ENCODE measurements around the gene TECR. TPM values are rescaled to one million over a fixed set of nuclear protein-coding genes. Genes with fewer than 3 reads are reported as not detected.

TECR gene
- total and polyA plus RNA-seq, 2 of the 13 experiments (the other 11 are each of a cell fraction or from before 2014, with no cell fraction given) = 54.9 to 121 TPM

DNA sequence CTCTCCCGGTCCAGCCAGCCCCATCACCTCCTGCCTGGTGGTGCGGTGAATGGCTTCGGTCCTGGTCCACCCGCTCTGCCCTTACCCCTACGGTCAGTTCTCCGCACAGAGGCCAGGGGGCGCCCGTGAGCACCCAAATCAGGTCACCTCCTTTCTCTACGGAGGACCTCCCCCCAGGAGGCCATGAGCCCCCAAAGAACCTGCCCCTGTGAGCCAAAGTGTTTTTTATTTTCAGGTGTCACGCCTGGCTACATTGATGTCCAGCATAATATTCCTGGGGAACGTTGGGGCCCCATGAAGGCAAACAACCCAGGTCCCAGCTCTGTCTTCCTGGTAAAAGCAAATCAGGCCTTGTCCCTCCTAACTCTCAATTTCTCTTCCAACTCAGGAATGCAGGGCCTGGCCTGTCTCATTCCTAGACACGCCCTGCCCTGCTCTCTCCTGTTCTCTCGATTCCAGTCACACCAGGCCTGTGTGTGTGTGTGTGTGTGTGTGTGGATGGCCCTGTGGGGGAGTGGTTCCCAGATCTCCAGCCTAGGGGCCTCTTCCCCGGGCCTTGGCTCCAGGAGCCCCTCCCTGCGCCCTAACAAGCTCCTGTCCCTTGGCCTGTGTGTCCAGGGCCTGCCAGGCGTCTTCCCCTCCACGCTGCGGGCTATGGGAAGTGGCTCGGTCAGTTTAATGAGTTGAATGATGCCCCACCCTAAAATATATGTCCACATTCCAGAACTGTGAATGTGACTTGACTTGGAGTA, 23.7 kb upstream of the TECR start (continued):
- peak in 1 of 2 experiments; percentile 28; a peak in 1 of 4 replicates for TF ChIP-seq KLF16 (CRISPR knock-in tag; IDR thresholded peaks at IDR 0.05)
- 0 out of 2 replicates have a peak, but pooled peaks have one; percentile 34 for TF ChIP-seq ARNT2 (CRISPR knock-in tag; IDR thresholded peaks at IDR 0.05; ENCODE audit: low read depth)
- no peak for TF ChIP-seq SOX6 (IDR thresholded peaks at IDR 0.05)
- peak; percentile 17; the same call in 1 of the 2 replicates for TF ChIP-seq SOX6 (CRISPR knock-in tag; IDR thresholded peaks at IDR 0.05)
- TF ChIP-seq, protein P1, sequence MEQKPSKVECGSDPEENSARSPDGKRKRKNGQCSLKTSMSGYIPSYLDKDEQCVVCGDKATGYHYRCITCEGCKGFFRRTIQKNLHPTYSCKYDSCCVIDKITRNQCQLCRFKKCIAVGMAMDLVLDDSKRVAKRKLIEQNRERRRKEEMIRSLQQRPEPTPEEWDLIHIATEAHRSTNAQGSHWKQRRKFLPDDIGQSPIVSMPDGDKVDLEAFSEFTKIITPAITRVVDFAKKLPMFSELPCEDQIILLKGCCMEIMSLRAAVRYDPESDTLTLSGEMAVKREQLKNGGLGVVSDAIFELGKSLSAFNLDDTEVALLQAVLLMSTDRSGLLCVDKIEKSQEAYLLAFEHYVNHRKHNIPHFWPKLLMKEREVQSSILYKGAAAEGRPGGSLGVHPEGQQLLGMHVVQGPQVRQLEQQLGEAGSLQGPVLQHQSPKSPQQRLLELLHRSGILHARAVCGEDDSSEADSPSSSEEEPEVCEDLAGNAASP (CRISPR knock-in tag; IDR thresholded peaks at IDR 0.05; ENCODE audit: borderline replicate concordance) = peak; percentile 40; the same call in 1 of the 2 replicates
- TF ChIP-seq, protein P2, sequence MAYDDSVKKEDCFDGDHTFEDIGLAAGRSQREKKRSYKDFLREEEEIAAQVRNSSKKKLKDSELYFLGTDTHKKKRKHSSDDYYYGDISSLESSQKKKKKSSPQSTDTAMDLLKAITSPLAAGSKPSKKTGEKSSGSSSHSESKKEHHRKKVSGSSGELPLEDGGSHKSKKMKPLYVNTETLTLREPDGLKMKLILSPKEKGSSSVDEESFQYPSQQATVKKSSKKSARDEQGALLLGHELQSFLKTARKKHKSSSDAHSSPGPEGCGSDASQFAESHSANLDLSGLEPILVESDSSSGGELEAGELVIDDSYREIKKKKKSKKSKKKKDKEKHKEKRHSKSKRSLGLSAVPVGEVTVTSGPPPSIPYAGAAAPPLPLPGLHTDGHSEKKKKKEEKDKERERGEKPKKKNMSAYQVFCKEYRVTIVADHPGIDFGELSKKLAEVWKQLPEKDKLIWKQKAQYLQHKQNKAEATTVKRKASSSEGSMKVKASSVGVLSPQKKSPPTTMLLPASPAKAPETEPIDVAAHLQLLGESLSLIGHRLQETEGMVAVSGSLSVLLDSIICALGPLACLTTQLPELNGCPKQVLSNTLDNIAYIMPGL (CRISPR knock-in tag; IDR thresholded peaks at IDR 0.05; ENCODE audit: borderline replicate concordance in 1 of 2, low read depth in 1 of 2) = peak; percentile 66 to 68; a peak in 3 of 4 replicates
- TF ChIP-seq TARDBP (CRISPR knock-in tag; IDR thresholded peaks at IDR 0.05) = 0 out of 2 replicates have a peak, but pooled peaks have one; percentile 43
- TF ChIP-seq CAMTA2 (CRISPR knock-in tag; IDR thresholded peaks at IDR 0.05; ENCODE audit: borderline replicate concordance) = no peak
- peak; percentile 16; the same call in 1 of the 2 replicates for TF ChIP-seq FOSL2 (CRISPR knock-in tag; IDR thresholded peaks at IDR 0.05)
- TF ChIP-seq ZFX (CRISPR knock-in tag; IDR thresholded peaks at IDR 0.05; ENCODE audit: low read depth) = peak; percentile 84
- TF ChIP-seq, protein P3, sequence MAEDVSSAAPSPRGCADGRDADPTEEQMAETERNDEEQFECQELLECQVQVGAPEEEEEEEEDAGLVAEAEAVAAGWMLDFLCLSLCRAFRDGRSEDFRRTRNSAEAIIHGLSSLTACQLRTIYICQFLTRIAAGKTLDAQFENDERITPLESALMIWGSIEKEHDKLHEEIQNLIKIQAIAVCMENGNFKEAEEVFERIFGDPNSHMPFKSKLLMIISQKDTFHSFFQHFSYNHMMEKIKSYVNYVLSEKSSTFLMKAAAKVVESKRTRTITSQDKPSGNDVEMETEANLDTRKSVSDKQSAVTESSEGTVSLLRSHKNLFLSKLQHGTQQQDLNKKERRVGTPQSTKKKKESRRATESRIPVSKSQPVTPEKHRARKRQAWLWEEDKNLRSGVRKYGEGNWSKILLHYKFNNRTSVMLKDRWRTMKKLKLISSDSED (CRISPR knock-in tag; IDR thresholded peaks at IDR 0.05) = 0 out of 2 replicates have a peak, but pooled peaks have one; percentile 38
- TF ChIP-seq SAP130 (CRISPR knock-in tag; IDR thresholded peaks at IDR 0.05; ENCODE audit: low read depth) = peak; percentile 44; the same call in 1 of the 2 replicates
- TF ChIP-seq ETV5 (CRISPR knock-in tag; IDR thresholded peaks at IDR 0.05; ENCODE audit: borderline replicate concordance) = 0 out of 2 replicates have a peak, but pooled peaks have one; percentile 10
- TF ChIP-seq ZBTB20 (CRISPR knock-in tag; IDR thresholded peaks at IDR 0.05; ENCODE audit: borderline replicate concordance, low read depth) = 0 out of 2 replicates have a peak, but pooled peaks have one; percentile 8
- peak; percentile 38; the same call in 1 of the 2 replicates for TF ChIP-seq HDAC1 (CRISPR knock-in tag; IDR thresholded peaks at IDR 0.05)
- no peak for TF ChIP-seq TEAD2 (CRISPR knock-in tag; IDR thresholded peaks at IDR 0.05)
- TF ChIP-seq GFI1 (CRISPR knock-in tag; IDR thresholded peaks at IDR 0.05; ENCODE audit: borderline replicate concordance) = peak; percentile 41; the same call in 1 of the 2 replicates
- TF ChIP-seq, protein P4, sequence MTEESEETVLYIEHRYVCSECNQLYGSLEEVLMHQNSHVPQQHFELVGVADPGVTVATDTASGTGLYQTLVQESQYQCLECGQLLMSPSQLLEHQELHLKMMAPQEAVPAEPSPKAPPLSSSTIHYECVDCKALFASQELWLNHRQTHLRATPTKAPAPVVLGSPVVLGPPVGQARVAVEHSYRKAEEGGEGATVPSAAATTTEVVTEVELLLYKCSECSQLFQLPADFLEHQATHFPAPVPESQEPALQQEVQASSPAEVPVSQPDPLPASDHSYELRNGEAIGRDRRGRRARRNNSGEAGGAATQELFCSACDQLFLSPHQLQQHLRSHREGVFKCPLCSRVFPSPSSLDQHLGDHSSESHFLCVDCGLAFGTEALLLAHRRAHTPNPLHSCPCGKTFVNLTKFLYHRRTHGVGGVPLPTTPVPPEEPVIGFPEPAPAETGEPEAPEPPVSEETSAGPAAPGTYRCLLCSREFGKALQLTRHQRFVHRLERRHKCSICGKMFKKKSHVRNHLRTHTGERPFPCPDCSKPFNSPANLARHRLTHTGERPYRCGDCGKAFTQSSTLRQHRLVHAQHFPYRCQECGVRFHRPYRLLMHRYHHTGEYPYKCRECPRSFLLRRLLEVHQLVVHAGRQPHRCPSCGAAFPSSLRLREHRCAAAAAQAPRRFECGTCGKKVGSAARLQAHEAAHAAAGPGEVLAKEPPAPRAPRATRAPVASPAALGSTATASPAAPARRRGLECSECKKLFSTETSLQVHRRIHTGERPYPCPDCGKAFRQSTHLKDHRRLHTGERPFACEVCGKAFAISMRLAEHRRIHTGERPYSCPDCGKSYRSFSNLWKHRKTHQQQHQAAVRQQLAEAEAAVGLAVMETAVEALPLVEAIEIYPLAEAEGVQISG (CRISPR knock-in tag; IDR thresholded peaks at IDR 0.05) = peak; percentile 18; the same call in 1 of the 2 replicates
